Endothelial cell of umbilical vein (primary cell): ENCODE data around the gene ARV1.

ENCODE experiments used
- EZH2 ChIP-seq: IDR thresholded peaks from 2 replicates; pipeline ENCODE4 v1.6.1; 2012; ENCODE audit warnings: borderline replicate concordance, low read depth, mild to moderate bottlenecking, moderate library complexity, low read length, inconsistent platforms; ENCODE audit not compliant: severe bottlenecking
- FOS ChIP-seq: IDR thresholded peaks from 2 replicates; pipeline ENCODE4 v1.6.1; 2011; ENCODE audit warnings: mild to moderate bottlenecking, low read length, moderate library complexity, borderline replicate concordance; ENCODE audit not compliant: insufficient read depth
- GATA2 ChIP-seq: IDR thresholded peaks from 2 replicates; pipeline ENCODE4 v1.7.0; 2011; ENCODE audit warnings: low read depth, mild to moderate bottlenecking, moderate library complexity, mixed read lengths, low read length; ENCODE audit not compliant: insufficient read length, insufficient read depth
- JUN ChIP-seq: IDR thresholded peaks from 2 replicates; pipeline ENCODE4 v1.6.1; 2011; ENCODE audit warnings: borderline replicate concordance, low read depth; ENCODE audit not compliant: insufficient read length, insufficient read depth
- MYC ChIP-seq: IDR thresholded peaks from one replicate; pipeline ENCODE4 v1.6.1; 2011; ENCODE audit warnings: mild to moderate bottlenecking, low read depth, low read length
- POLR2A ChIP-seq: IDR thresholded peaks from 2 replicates; pipeline ENCODE4 v1.6.1; 2012; ENCODE audit warnings: low read depth, mild to moderate bottlenecking, control low read depth, low read length
- POLR2AphosphoS5 ChIP-seq: IDR thresholded peaks from 2 replicates; pipeline ENCODE4 v1.6.1; 2012; ENCODE audit warnings: low read depth, mild to moderate bottlenecking, control low read depth, low read length, moderate library complexity; ENCODE audit not compliant: insufficient read depth
- TF ChIP-seq, protein P1 (sequence below), 2 donors: IDR thresholded peaks; 1 replicate in 1 of 2; 2 replicates in 1 of 2; pipeline ENCODE4 v1.5.1; 2011; ENCODE audit warnings: low read length in 2 of 2, mild to moderate bottlenecking in 2 of 2, moderate library complexity in 2 of 2, control low read depth in 1 of 2, inconsistent platforms in 1 of 2, low read depth in 1 of 2; ENCODE audit not compliant: insufficient read depth in 1 of 2; ENCODE audit errors: extremely low read depth in 1 of 2
- TF ChIP-seq, protein P2 (sequence below): IDR thresholded peaks from 2 replicates; pipeline ENCODE4 v1.6.1; 2011; ENCODE audit not compliant: insufficient read depth, insufficient read length

DNA sequence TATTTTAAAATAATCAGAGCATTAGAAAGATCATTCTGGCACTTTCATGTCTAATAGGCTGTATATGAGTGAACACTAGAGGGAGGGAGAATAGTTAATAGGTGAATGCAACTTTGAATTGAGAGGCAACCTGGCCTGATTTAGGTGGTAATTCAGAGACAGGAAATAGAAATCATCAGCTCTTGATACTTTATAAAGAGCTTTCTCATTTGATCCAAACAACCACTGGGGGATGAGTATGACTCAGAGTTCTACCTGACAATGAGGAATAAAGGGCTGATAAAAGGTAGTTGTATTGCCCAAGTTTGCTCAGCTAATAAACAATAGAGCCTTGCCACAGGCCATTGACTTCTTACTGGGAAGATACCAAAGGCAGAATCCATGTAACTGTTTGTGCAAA is 66.4 kb downstream of the ARV1 start:
- TF ChIP-seq, protein P1, sequence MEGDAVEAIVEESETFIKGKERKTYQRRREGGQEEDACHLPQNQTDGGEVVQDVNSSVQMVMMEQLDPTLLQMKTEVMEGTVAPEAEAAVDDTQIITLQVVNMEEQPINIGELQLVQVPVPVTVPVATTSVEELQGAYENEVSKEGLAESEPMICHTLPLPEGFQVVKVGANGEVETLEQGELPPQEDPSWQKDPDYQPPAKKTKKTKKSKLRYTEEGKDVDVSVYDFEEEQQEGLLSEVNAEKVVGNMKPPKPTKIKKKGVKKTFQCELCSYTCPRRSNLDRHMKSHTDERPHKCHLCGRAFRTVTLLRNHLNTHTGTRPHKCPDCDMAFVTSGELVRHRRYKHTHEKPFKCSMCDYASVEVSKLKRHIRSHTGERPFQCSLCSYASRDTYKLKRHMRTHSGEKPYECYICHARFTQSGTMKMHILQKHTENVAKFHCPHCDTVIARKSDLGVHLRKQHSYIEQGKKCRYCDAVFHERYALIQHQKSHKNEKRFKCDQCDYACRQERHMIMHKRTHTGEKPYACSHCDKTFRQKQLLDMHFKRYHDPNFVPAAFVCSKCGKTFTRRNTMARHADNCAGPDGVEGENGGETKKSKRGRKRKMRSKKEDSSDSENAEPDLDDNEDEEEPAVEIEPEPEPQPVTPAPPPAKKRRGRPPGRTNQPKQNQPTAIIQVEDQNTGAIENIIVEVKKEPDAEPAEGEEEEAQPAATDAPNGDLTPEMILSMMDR (IDR thresholded peaks at IDR 0.05; ENCODE audit: extremely low read depth in 1 of 2, insufficient read depth in 1 of 2, low read depth in 1 of 2, low read length in 2 of 2): no peak
- TF ChIP-seq POLR2AphosphoS5 (no peak), POLR2A (no peak), EZH2 (no peak), JUN (no peak), MYC (no peak), GATA2 (no peak), FOS (no peak)
- TF ChIP-seq, protein P2, sequence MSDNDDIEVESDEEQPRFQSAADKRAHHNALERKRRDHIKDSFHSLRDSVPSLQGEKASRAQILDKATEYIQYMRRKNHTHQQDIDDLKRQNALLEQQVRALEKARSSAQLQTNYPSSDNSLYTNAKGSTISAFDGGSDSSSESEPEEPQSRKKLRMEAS: no peak
